ENCODE measurements around the gene SLC35D1. TPM values are rescaled to one million over a fixed set of nuclear protein-coding genes. Genes with fewer than 3 reads are reported as not detected.

SLC35D1 gene
- total and polyA plus RNA-seq, 10 of the 15 experiments (the other 5 are each of a cell fraction or from before 2014, with no cell fraction given), result 2.9 to 12.4 (median 8.6) TPM

- SMC1A ChIA-PET (ENCODE audit: uncharacterized antibody, unreplicated experiment), result no interaction called here
- H3K9me3 ChIP-seq (replicated peaks; ENCODE audit: control insufficient read depth, insufficient read depth, low read length), result no peaks in the 10 kb centered on the region; the same call in 2 of the 3 replicates
- no peaks in the 10 kb centered on the region for H3K27me3 ChIP-seq (replicated peaks in 1 of 2; ENCODE audit: control insufficient read depth in 2 of 2, insufficient read depth in 2 of 2, low read length in 1 of 2)
- no peak overlapping the region for H3K9ac ChIP-seq (ENCODE audit: control insufficient read depth, insufficient read depth, low read length)
- POLR2A ChIA-PET, result no interaction called here
- WGBS (ENCODE audit: insufficient coverage, insufficient replicate concordance, low lambda C conversion rate, missing lambda C conversion rate), result 67% methylated on average over 3 of the region's 3 CpGs
- in situ Hi-C loops (cut with MboI) (no loop called here), intact Hi-C loops (cut with micrococcal nuclease; ENCODE audit: unreplicated experiment) (no loop called here)
- FAIRE-seq (no peak), ATAC-seq (no peak), DNase-seq (ENCODE audit: low read depth, low spot score) (no peak)
- no TSS peak for BruUV-seq (replicated peaks)
- no peaks in the 10 kb centered on the region for H3K79me2 ChIP-seq (ENCODE audit: control insufficient read depth, insufficient read depth, low read length)
- H3K36me3 ChIP-seq (ENCODE audit: control insufficient read depth in 2 of 2, insufficient read depth in 2 of 2, low read length in 1 of 2), result no peaks in the 10 kb centered on the region
- TF ChIP-seq IRF5 (IDR thresholded peaks at IDR 0.05; ENCODE audit: borderline replicate concordance) (no peak), SUPT20H (IDR thresholded peaks at IDR 0.05; ENCODE audit: borderline replicate concordance, control insufficient read depth, low read depth, low read length) (no peak), ZZZ3 (IDR thresholded peaks at IDR 0.05; ENCODE audit: control insufficient read depth, insufficient read length, low read depth) (no peak), SMAD1 (IDR thresholded peaks at IDR 0.05; ENCODE audit: low read depth, partially characterized antibody) (no peak), PRDM15 (CRISPR knock-in tag; IDR thresholded peaks at IDR 0.05) (no peak), TAF1 (IDR thresholded peaks at IDR 0.05; ENCODE audit: borderline replicate concordance, low read depth, low read length) (no peak), ZNF207 (IDR thresholded peaks at IDR 0.05; ENCODE audit: borderline replicate concordance) (no peak), RCOR1 (conservative IDR thresholded peaks at IDR 0.05; ENCODE audit: low read depth, low read length) (no peak), PBX3 (IDR thresholded peaks at IDR 0.05; ENCODE audit: insufficient replicate concordance, low read depth, low read length) (no peak), MTA3 (IDR thresholded peaks at IDR 0.05; ENCODE audit: borderline replicate concordance, low read length) (no peak), PAX8 (IDR thresholded peaks at IDR 0.05) (no peak)
- H3K4me2 ChIP-seq (ENCODE audit: control insufficient read depth, insufficient read depth), result no peak overlapping the region
- H2AFZ ChIP-seq (ENCODE audit: control insufficient read depth, low read depth, low read length), result no peak overlapping the region
- no peak overlapping the region for H3K27ac ChIP-seq (ENCODE audit: control insufficient read depth, insufficient read depth)
- H3K4me1 ChIP-seq (ENCODE audit: control insufficient read depth, insufficient read depth, low read length), result no peaks in the 10 kb centered on the region
- H4K20me1 ChIP-seq (ENCODE audit: control insufficient read depth, insufficient read depth), result no peaks in the 10 kb centered on the region
- no peak overlapping the region for H3K4me3 ChIP-seq
- RAD21 ChIA-PET (ENCODE audit: unreplicated experiment), result no interaction called here
- CTCF ChIA-PET, result no interaction called here
Observed at GRCh38 chr1:67078291-67078690, 24.3 kb upstream of the SLC35D1 start.
